Measurements from ENCODE around the gene CPLANE2.
A peak's percentile ranks its signal among the peaks of the same experiment; 100 is the strongest.
"Not testable (repeated sequence)": the region's sequence is repeated elsewhere in the genome, so short reads cannot be mapped to it uniquely, and the experiment has no call there.

The CPLANE2 gene

GRCh38 chr1:16208270-16208987 is 28.6 kb downstream of the CPLANE2 start:
- no peak for DNase-seq (ENCODE audit: low read depth)

DNA sequence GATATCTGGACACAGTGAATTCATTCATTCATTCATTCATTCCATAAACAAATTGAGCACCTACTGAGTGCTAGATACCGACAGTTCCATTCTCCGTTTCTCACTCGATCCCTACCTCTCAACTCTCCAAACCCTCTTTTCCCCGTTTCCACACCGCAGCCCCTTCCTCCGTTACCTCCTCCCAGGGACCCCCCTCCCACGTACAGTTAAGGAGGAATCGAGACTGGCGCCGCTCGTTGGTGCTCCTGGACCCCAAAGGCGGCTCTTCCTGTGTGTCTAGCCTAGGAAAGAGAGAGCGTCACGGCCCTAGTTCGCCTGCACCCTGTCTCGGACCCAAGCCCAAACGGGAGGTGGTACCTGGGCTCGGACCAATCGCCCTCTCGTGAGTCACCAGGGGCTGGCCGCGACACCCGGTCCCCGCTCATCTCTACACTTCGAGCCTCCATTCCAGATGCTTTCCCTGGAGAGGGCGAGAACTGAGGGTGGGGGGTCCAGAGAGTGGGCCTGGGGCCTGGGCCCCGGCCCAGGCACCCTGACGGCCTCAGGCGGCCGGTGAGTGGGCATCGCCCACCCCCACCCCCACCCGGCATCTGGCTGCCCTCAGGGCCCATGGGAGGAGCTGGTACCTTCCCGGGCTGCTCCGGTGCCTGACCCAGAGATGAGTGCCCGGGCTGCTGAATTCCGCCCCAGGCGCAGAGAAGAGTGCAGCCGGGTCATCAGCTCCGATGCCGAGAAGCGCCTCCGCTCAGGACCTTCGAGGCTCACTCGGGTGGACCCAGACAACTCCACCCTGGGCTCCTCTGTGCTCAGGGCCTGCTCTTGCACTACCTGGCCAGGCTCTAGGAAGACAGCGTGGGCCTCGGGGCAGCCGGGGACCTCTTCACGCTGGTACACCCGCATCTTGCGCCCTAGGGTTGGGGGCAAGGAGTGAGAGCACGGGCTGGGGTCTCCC is 29.4 kb downstream of the CPLANE2 start:
- no peak for DNase-seq (ENCODE audit: low read depth)

DNA sequence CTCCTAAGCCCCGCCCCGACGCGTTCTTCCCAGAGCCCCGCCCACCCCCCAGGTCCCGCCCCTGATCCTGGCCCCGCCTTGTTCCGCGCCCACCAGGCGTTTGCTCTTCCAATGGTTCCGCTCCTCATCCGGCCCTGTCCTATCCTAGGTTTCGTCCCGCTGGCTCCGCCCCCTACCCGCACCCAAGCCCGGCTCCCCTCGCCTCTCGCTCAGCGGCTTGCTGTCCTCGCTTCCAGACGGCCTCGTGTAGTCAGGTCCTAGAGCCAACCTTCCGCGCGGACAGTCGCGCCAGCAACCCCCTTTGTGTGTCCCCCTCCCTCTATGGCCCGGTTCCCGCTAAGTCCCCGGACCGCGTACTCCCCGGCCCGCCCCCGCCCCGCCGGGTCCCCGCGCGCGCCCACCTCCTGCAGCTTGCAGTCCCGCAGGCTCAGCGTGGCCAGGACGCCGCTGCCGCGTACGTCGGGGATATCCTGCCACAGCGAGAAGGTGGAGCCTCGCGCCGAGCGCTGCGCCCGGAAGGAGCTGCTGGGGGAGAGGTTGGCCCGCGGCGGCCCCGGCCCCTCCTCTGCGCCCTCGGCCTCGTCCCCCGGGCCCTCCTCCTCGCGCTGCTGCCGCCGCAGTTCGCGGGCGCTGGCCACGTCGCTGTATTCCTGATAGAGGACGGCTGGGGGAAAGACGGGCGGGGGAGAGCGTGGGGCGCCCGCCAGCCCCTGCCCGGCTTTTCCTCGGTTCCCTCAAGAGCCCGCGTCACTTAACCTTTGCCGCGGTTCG is 30.3 kb downstream of the CPLANE2 start:
- peak; percentile 95 for DNase-seq (ENCODE audit: low read depth)

DNA sequence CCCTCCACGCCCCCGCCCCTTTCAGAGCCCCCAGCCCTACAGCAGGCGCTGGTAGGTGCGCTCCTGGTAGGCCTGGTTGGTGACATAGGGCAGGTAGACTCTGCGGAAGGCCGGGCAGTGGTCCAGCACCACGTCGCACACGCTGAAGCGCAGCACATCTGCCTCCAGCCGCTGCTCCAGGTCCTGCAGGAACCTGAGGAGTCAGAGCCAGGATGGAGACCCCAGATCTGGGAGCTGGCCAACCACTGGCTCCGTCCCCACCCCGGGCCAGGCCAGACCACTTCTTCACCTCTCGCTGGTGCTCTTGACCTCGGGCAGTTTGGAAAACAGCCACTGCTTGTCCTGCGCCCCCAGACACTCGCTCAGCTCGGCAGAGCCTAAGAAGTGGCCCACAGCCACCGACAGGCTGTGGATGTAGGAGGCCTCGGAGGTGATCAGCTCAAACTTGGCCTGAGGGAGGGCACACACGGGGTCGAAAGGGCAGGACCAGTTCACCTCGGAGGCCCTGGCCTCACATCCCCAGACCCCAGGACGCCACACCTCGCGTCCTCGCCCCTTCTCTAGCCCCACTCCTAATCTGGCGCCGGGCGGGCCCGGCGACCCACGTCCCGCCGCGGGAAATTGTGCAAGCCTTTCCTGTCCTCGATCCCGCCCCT is 31.0 kb downstream of the CPLANE2 start:
- no peak for DNase-seq (ENCODE audit: low read depth)

DNA sequence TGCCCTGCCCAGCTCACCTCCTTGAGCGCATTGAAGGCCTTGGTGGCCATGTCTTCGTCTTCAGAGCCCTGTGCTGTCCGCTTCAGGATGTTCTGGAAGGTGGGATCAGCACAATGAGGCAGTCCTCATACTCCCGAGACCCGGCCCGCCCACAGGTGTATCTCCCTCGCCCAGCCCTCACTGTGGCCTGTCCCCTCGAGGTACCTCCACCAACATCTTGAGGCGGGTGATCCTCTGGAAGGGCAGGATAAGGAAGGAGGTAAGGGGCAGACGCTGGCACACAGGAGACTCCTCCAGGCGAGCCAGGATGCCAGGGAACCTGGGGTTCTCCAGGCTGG is 31.7 kb downstream of the CPLANE2 start:
- DNase-seq (ENCODE audit: low read depth): no peak

- no peak for DNase-seq (ENCODE audit: low read depth)
These were observed 32.2 kb downstream of the CPLANE2 start for GRCh38 chr1:16204634-16205333.

GRCh38 chr1:16204216-16204615 is 32.8 kb downstream of the CPLANE2 start:
- no peak for DNase-seq (ENCODE audit: low read depth)

DNA sequence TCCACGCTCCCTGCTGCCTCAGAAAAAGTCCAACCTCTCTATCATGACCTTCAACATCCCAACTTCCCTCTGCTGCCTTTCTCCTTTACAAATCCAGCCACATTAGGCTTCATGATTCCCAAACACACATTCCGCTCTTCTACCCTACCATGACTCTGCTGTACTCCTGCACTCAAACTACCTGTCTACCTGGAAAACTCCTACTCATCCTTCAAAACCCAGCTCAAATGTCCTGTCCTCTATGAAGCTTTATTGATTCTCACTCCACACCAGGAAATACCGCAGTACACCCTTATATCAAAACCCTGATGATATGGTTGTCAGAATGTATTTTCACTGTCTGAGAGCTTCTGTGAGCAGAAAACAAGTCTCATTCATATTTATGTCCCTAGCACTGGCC is 33.4 kb downstream of the CPLANE2 start:
- DNase-seq (ENCODE audit: low read depth): no peak

DNA sequence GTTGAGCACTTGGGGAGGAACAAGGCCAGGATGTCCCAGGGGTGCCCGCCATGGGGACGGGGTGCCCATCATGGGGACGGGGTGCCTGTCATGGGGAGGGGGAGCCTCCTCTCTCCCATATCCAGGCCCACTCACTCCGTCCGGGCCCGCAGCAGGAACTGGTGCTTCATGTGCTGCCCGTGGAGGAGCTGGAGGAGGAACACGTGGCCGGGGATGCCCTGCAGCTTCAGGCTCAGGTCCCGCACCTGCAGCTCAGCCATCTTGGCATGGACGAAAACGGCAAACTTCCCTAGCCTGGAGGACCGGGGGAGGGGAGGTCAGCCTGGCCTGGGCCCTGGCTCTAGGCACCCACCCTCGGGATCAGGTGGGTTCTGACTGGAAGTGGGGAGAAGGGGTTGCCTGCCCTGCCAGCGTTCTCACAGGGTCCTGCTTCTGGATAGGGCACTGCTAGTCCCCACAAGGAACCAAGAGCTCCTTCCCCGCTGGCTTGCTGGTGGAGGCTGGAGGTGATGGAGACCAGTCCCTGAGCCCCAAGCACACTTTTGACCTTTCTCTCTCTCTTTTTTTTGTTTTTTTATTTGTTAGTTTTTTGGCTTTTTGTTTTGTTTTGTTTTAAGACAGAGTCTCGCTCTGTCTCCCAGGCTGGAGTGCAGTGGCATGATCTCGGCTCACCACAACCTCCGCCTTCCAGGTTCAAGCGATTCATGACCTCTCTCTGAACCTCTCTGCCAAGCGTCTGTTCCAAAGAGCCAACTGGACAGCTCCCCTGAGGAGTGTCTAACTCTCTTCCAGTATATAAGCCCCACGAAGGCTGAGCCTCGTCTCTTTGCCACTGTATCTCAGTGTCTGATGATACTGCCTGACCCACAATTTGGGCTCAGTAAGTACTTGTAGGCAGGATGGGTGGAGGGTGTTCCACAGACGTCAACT is 34.4 kb downstream of the CPLANE2 start:
- DNase-seq (ENCODE audit: low read depth): no peak

GRCh38 chr1:16199700-16200099 is 37.3 kb downstream of the CPLANE2 start:
- DNase-seq (ENCODE audit: low read depth): no peak

DNA sequence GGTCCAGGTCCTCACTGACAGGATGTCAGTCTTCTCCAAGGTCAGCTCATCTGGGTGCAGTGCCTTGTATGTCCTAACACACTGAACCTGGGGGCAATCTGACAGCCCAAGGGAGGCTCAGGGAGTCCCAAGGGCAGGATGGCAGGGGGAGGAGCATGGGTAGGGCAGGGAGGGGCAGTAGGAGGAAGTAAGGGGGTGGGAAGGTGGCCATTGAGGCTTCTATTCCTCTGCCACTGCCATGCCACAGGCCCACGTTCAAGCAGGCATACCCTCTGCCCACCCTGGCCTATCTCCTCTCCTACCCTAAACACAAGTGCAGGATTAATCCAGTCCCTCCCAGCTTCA is 37.9 kb downstream of the CPLANE2 start:
- DNase-seq (ENCODE audit: low read depth): no peak

DNA sequence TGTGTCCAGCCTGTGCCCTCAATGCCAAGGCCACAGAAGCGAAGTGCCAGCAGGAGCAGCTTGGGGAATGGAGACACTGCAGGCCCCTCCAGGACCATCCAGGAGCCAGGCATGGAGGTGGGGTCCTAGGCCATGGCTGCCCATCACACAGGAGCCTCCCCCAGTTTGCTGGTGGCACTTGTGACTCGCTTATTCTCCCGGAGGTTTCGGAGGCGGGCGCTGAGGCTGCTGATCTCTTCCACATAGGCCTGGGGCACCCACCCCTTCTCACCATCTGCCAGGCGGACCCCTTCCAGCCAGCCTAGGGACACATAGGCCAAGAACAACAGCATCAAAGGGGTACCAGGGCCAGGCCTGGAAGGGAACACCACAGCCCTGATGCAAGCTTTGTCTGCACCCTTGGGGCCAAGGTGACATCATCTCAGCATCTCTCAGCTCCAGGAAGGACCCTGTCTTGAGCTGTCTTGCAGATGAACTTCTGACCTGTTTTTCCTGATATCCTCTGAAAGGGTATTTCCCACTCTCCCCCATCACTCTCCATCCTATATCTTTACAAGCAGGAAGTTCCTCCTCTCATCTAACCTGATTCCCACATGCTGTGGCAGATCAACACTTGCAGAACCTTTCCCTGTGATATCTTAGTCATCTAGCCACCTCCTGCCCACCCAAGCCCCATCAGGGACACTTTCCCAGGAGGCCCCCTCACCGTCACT is 38.4 kb downstream of the CPLANE2 start:
- no peak for DNase-seq (ENCODE audit: low read depth)

- no peak for DNase-seq (ENCODE audit: low read depth)
These were observed 40.1 kb downstream of the CPLANE2 start for GRCh38 chr1:16196874-16197273.

DNA sequence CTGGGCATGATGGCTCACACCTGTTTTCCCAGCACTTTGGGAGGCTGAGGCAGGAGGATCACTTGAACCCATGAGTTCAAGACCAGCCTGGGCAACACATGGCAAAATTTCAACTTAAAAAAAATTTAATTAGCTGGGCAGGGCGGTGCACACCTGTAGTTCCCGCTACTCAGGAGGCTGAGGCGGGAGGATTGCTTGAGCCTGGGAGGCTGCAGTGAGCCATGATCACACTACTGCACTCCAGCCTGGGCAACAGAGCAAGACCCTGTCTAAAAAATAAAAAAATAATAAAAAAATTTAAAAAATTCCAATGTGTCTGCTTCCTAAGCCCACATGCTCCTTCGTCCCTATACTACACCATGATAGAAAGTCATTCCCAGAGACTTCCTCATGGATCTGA is 40.8 kb downstream of the CPLANE2 start:
- DNase-seq (ENCODE audit: low read depth): not testable (repeated sequence)

DNA sequence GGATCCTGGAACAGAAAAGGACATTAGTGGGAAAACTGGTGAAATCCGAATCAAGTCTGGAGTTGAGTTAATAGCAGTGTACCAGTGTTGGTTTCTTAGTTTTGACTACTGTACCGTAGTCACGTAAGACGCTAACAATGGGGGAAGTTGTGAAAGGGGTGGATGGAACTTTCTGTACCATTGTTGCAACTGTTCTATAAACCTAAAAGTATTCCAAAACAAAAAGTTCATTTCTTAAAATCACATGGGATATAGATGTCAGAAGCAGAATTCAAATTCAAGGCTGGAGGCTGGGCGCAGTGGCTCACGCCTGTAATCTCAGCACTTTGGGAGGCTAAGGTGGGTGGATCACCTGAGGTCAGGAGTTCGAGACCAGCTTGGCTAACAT is 41.5 kb downstream of the CPLANE2 start:
- no peak for DNase-seq (ENCODE audit: low read depth)

GRCh38 chr1:16191916-16192546 is 45.0 kb downstream of the CPLANE2 start:
- DNase-seq (ENCODE audit: low read depth): no peak

GRCh38 chr1:16191309-16191708 is 45.7 kb downstream of the CPLANE2 start:
- DNase-seq (ENCODE audit: low read depth): no peak

DNA sequence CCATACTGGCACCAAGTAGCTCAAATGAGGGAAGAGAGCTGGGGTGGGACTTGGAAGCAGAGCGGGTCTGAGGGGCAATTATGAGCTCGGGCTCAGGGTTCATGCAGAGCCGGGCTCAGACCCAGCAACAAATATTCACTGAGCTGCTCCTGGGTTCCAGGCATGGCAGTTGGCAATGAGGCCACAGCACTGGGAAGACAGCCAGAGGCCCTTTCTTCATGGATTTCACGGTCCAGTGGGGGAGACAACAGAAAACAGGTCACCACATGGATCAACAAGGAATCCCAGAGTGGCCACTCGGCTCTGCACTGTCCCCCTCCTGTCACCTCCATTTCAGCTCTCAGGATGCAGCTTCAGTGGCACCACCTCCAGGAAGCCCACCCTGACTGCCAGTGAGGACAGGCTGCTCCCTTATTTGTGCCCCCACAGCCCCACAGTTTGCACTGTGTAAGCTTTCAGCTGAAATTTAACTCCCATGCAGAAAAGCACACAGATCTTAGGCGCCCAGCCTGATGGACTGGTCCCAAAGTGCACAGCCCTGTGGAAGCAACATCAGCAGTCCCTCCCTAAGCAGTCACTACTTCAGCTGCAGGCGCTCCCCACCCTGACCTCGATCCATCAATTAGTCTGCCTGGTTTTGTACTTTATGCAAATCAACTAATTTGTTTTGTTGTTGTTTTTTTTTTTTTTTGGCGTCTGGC is 46.9 kb downstream of the CPLANE2 start:
- DNase-seq (ENCODE audit: low read depth): no peak

DNA sequence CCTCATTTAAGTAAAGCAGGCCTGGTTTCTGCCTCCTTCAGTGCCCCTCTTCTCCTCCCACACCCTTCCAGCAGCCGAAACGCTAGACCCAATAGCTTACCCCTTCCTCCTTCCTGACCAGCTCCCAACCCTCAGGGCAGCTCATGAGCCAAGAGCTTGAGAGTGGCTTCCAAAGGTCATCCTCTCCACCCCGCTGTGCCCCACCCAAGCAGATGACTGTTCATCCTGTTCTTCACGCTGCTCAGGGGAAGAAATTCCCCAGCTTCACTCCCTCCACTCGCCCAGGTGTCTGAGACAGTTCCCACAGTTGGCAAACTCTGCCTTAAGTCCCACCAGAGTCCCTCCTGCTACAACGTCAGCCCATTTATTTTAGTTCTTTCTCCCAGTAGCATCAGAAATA is 48.0 kb downstream of the CPLANE2 start:
- no peak for DNase-seq (ENCODE audit: low read depth)
